GM18526 (cell line): ENCODE data around the gene CEP20.

ENCODE experiments used
- POLR2A ChIP-seq: IDR thresholded peaks from 3 replicates; pipeline ENCODE4 v1.6.1; 2011; ENCODE audit not compliant: insufficient read length; ENCODE audit errors: extremely low read depth

CEP20 gene

DNA sequence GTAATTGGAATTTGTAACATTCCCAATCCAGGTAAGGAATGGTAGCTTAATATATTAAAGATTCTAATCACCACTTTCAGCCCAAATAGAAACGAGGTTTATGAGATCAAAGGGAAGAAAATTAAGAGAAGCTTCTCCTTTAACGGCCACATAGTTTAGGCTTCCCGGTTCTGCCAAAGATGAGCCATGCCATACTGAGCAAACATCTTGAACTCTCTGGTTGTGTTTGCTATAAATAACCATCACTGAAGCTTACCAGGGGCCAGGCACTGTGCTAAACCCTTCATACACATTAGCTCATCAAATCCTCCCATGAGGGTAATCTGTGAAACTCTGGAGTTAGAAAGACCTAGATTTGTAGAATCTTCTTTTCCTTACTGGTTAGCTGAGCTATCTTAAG is 34.3 kb downstream of the CEP20 start:
- no peak for TF ChIP-seq POLR2A

- no peak for TF ChIP-seq POLR2A
These were observed 35.4 kb downstream of the CEP20 start for GRCh38 chr16:15853021-15853420.

DNA sequence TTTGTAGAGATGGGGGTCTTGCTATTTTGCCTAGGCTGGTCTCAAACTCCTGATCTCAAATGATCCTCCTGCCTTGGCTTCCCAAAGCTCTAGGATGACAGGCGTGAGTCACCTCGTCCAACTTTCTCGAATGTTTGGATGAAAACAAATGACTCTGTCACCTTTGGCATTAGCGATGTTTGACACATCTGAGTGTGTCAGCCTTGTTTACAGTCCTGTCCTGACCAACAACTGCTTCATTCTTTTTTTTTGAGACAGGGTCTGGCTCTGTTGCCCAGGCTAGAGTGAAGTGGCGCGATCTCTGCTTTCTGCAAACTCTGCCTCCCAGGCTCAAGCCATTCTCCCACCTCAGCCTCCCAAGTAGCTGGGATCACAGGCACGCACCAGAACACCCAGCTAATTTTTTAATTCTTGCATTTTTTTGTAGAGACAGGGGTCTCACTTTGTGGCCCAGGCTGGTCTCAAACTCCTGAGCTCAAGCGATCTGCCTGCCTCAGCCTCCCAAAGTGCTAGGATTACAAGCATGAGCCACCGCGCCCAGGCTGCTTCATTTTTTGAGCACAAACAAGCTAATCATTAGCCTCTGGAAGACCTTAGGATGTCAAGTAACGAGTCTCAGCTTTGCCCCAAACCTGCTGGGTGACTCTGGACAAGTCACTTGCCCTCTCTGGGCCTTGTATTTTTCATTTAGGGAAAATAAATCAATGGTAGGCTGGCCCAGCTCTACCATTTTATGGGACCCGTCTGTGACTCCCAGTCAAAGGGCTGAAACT is 39.0 kb downstream of the CEP20 start:
- no peak for TF ChIP-seq POLR2A

- no peak for TF ChIP-seq POLR2A
These were observed 40.7 kb downstream of the CEP20 start for GRCh38 chr16:15847611-15848175.

DNA sequence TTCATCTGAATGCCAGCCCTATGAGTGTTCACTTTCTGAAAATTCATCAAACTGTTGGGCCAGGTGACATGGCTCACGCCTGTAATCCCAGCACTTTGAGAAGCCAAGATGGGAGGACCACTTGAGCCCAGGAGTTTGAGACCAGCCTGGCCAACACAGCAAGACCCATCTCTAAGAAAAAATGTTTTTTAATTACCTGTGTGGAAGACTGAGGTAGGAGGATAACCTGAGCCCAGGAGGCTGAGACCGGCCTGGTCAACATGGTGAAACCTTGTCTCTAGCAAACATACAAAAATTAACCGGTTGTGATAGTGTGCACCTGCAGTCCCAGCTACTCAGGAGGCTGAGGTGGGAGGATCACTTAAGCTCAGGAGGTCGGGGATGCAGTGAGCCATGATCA is 41.9 kb downstream of the CEP20 start:
- TF ChIP-seq POLR2A: no peak

- TF ChIP-seq POLR2A: no peak
These were observed 44.6 kb downstream of the CEP20 start for GRCh38 chr16:15843635-15844279.

DNA sequence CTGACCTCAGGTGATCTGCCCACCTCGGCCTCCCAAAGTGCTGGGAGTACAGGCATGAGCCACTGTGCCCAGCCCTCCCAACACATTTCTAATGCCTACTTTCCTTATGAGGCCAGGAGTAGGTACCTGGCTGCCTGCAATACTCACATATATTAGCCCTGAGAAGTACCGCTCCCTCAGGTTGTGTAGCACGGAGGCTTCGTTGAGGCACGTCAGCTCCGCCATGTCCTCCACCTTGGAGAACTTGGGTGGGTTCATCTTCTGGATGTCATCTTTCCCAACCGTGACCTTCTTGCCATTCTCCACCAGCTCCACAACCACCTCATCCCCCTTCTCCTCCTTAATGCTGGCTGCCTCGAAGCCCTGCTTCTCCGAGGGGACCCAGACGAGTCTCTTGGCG is 50.6 kb downstream of the CEP20 start:
- no peak for TF ChIP-seq POLR2A

DNA sequence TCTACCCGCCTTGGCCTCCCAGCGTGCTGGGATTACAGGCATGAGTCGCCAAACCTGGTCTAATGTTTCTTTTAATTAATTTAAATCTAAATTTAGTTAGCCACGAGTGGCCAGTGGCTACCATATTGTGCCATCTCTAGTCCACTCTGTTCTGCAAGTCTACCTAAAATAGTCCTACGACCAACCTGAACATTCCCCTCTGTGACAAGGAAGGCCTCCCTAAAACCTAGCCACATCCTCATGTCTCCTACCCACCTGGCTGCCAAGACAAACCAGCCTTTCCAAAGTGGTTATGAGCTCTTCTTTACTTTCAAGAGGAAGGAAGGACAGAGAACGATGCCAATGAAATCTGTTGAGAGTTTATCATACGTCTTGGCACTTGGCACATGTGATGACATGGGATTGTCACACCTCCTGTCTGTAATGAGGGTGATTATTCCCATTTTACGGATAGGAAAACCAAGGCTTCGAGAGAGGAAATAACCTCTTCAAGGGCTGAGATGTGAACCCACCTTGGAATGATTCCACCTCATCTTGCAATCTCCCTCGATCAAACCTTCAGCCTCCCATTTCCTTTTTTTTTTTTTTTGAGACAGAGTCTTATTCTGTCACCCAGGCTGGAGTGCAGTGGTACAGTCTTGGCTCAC is 51.3 kb downstream of the CEP20 start:
- no peak for TF ChIP-seq POLR2A

DNA sequence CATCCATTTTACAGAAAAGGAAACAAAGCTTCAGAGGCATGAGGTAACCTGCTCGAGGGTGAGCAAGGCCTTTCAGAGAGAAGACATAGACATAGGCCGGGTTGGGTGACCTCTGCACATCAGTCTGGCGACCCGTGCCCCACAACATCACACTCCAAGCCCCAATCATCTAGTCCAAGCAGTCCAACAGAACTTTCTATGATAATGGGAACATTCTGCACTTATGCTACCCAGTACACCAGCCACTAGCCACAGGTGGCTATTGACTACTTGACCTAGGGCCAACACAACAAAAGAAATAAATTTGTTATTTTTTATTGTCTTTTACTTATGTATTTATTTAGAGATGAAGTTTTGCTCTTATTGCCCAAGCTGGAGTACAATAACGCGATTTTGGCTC is 52.3 kb downstream of the CEP20 start:
- no peak for TF ChIP-seq POLR2A

DNA sequence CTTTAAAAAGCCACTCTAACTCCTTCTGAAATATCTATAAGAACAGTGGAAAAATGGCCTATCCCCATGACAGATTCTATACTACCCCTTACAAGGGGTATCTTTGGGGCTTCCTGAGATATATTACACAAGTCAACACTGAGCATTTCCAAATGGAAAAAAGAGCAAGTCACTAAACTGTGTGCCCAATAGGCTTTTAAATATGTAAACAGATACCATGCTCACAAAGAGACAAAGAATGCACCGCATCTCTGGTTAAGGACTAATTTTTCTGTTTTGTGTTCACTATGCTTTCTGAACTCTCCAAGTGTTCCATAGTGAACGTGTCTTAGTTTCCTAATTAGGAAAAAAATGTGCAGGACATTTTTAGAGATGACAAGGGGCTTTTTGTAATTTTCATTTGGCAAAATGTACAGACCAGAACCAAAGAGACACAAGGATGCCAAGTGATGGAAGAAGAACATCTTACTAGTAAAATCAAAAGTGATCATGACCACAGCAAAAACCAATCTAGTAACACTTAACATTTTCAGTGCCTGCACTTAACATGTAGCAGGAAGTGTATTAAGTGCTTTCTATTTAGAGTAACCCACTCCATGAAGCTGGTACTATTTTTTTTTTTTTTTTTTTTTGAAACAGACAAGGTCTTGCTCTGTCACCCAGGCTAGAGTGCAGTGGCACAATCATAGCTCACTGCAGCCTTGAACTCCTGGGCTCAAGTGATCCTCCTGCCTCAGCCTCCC is 53.1 kb downstream of the CEP20 start:
- no peak for TF ChIP-seq POLR2A

GRCh38 chr16:15834502-15834901 is 53.9 kb downstream of the CEP20 start:
- no peak for TF ChIP-seq POLR2A

- no peak for TF ChIP-seq POLR2A
These were observed 54.9 kb downstream of the CEP20 start for GRCh38 chr16:15833541-15833940.

DNA sequence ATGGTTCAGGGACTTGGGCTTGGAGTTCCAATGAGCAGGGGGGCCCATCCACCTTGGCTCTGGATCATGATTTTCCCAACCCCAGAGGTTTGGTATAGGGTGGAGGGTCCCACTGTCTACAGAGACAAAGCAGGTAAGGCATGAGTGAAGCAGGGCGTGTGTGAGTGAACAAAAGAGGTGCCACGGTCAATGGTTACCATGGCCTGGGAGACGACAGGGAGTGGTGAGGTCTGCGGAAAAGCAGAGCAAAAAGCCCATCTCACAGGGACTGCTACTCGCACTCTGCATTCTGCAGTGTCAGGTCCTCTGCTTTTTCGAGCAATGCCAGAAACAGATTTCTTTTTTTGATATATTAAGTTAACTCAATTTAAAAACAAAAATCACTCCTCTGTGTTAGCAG is 56.2 kb downstream of the CEP20 start:
- TF ChIP-seq POLR2A: no peak

DNA sequence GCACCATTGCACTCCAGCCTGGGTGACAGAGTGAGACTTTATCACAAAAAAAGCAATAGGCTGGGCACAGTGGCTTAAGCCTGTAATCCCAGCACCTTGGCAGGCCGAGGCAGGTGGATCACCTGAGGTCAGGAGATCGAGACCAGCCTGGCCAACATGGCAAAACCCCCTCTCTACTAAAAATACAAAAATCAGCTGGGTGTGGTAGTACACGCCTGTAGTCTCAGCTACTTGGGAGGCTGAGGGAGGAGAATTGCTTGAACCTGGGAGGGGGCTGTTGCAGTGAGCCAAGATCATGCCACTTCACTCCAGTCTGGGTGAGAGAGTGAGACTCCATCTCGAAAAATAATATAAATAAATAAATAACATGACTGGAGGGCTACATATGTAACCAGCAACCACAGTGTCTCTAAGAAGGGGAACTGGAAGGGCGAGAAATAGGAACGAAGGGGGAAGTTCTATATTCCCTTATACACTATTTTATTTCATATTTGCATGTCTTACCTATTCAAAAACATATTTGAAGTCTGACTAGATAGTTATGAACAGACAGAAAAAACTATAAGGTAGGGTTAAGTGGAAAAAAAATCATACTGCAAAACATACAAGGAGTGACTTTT is 57.5 kb downstream of the CEP20 start:
- TF ChIP-seq POLR2A: no peak

DNA sequence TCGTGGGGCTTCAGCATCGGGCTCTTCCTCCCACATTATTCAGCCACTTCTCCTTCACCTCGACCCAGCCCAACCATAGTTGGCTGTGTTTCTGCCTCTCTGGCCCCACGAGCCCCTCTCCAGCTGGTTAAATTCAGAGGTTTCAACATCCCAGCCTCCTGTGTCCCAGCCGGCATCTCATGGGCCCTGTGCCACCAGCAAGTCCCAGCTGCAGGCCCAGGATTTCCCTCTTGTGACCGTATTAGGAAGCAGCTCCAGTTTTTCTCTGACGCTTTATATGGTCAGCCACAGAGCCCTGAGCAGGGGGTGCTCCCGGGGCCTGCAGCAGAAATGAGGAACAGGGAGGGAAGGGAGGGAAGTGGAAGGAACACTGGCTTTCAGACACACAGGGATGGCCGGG is 58.9 kb downstream of the CEP20 start:
- TF ChIP-seq POLR2A: no peak
